Breast epithelium (tissue), 4 donors: Measurements from ENCODE around the gene QSER1. TPM values are rescaled to one million over a fixed set of nuclear protein-coding genes. Genes with fewer than 3 reads are reported as not detected.
"Not testable (repeated sequence)": the region's sequence is repeated elsewhere in the genome, so short reads cannot be mapped to it uniquely, and the experiment has no call there.

Experiments
- DNase-seq, 2 donors: peaks; one replicate each; pipeline ENCODE4 v3.0.0-alpha.2; 2019; ENCODE audit warnings: low spot score in 2 of 2
- H3K27ac ChIP-seq, 2 donors: fragments of 200-600 bp; sonication (generic) in 1 of 2; one replicate each; pipeline ENCODE4 v1.5.1; 2016 to 2019; ENCODE audit warnings: mild to moderate bottlenecking in 1 of 2
- H3K27me3 ChIP-seq, 2 donors: fragments of 200-600 bp; sonication (generic) in 1 of 2; one replicate each; pipeline versions ENCODE4 v1.5.1 to v1.6.0; 2017 to 2019; ENCODE audit warnings: control low read depth in 1 of 2, mild to moderate bottlenecking in 1 of 2
- H3K36me3 ChIP-seq: fragments of 200-600 bp; one replicate; pipeline ENCODE4 v1.5.1; 2019
- H3K4me1 ChIP-seq, 2 donors: fragments of 200-600 bp; sonication (generic); one replicate each; pipeline ENCODE4 v1.5.1; 2016 to 2019; ENCODE audit warnings: control low read depth in 1 of 2
- H3K4me3 ChIP-seq, 3 donors: fragments of 200-600 bp; sonication (generic); 1 replicate in 2 of 3; 2 replicates in 1 of 3; pipeline ENCODE4 v1.5.1; 2016 to 2019; ENCODE audit warnings: mild to moderate bottlenecking in 3 of 3, moderate library complexity in 2 of 3
- H3K9me3 ChIP-seq, 2 donors: fragments of 200-600 bp; sonication (generic) in 1 of 2; one replicate each; pipeline ENCODE4 v1.5.1; 2016 to 2019; ENCODE audit warnings: control low read depth in 1 of 2
- CTCF ChIP-seq, 3 donors: fragments of 450-650 bp; IDR thresholded peaks; one replicate each; pipeline ENCODE4 v1.5.1; 2016 to 2017; ENCODE audit warnings: antibody characterized with exemption in 3 of 3, mild to moderate bottlenecking in 3 of 3, moderate library complexity in 3 of 3
- POLR2A ChIP-seq: fragments of 450-650 bp; IDR thresholded peaks from one replicate; pipeline ENCODE4 v1.6.1; 2016; ENCODE audit warnings: antibody characterized with exemption, mild to moderate bottlenecking, moderate library complexity
- POLR2AphosphoS5 ChIP-seq, 3 donors: sonication (generic); formaldehyde crosslinking; IDR thresholded peaks; one replicate each; pipeline ENCODE4 v1.6.1; 2017; ENCODE audit warnings: antibody characterized with exemption in 3 of 3
- intact Hi-C: fragments of 100-400 bp; cut with DNase I; formaldehyde crosslinking; loops from one replicate; pipeline ENCODE4 v1.15.1; 2023; ENCODE audit warnings: low total_unique reads
- total RNA-seq, 3 donors: library from RNA; depleted of rRNA; stranded (reverse); fragments of >200 nt; gene quantifications; one replicate each; pipeline ENCODE4 v1.1.0, GENCODE V29; 2016

QSER1 gene
- total RNA-seq, 3 donors from 2014 or later: 34.4 to 55.3 (median 40.6) TPM

- Histone ChIP-seq H3K9me3 (no peaks in the 10 kb centered on the region), H3K27me3 (no peaks in the 10 kb centered on the region), H3K4me3 (no peak overlapping the region), H3K27ac (no peak overlapping the region), H3K4me1 (no peaks in the 10 kb centered on the region), H3K36me3 (no peaks in the 10 kb centered on the region)
- TF ChIP-seq CTCF (IDR thresholded peaks at IDR 0.05) (no peak), POLR2AphosphoS5 (IDR thresholded peaks at IDR 0.05) (no peak), POLR2A (no peak)
- intact Hi-C loops: no loop called here
- no peak for DNase-seq
Measured at GRCh38 chr11:32884770-32885384, 7.7 kb upstream of the QSER1 start.

DNA sequence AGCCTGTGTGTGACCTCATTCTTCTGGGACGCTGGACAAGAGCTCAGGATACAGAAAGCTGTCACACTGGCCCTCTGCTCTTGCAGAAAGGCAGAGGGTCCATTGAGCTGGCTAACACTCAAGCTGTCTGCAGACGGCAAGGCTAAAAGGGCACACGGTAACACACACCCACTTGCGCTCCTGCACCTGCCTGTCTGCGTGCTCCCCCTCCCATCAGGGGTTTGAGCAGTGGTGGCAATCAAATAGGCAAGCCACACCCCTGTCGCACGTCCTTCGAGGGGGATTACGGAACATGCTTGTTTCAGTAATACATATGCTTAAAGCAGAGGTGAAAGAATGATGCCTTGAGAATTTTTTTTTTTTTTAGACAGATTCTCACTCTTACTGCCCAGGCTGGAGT is 7.1 kb upstream of the QSER1 start:
- no peaks in the 10 kb centered on the region for H3K27me3 ChIP-seq
- TF ChIP-seq POLR2A: no peak
- TF ChIP-seq POLR2AphosphoS5 (IDR thresholded peaks at IDR 0.05): no peak
- TF ChIP-seq CTCF (IDR thresholded peaks at IDR 0.05): no peak
- no peaks in the 10 kb centered on the region for H3K4me1 ChIP-seq
- H3K27ac ChIP-seq: no peak overlapping the region
- H3K36me3 ChIP-seq: no peaks in the 10 kb centered on the region
- no peak for DNase-seq
- H3K9me3 ChIP-seq: no peaks in the 10 kb centered on the region
- intact Hi-C loops: no loop called here
- no peak overlapping the region for H3K4me3 ChIP-seq

DNA sequence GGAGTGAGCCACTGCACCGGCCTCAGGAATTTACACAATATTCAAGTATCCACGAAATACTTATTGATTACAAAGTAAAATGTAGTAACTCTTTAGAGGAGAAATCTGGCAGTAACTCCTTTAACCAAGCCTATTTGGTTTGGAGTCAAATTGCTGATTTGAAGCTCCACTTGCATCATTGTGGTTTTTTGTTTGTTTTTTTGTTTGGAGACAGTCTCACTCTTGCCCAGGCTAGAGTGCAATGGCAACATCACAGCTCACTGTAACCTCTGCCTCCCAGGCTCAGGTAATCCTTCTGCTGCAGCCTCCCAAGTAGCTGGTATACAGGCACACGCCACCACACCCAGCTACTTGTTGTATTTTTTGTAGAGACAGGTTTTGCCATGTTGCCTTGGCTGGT is 6.4 kb upstream of the QSER1 start:
- no peak for TF ChIP-seq POLR2AphosphoS5 (IDR thresholded peaks at IDR 0.05)
- TF ChIP-seq CTCF (IDR thresholded peaks at IDR 0.05): no peak
- TF ChIP-seq POLR2A: no peak

GRCh38 chr11:32887707-32888383 is 4.8 kb upstream of the QSER1 start:
- H3K4me3 ChIP-seq, H3K27me3 ChIP-seq, DNase-seq, intact Hi-C loops, H3K4me1 ChIP-seq, H3K9me3 ChIP-seq, H3K27ac ChIP-seq, H3K36me3 ChIP-seq: not testable (repeated sequence)

More for the DNA sequence above, 6.4 kb upstream of the QSER1 start:
- DNase-seq: no peak
- intact Hi-C loops: no loop called here
- no peaks in the 10 kb centered on the region for H3K9me3 ChIP-seq
- no peaks in the 10 kb centered on the region for H3K4me1 ChIP-seq
- H3K27ac ChIP-seq: no peak overlapping the region
- H3K27me3 ChIP-seq: no peaks in the 10 kb centered on the region
- no peak overlapping the region for H3K4me3 ChIP-seq
- no peaks in the 10 kb centered on the region for H3K36me3 ChIP-seq

- DNase-seq, intact Hi-C loops, H3K36me3 ChIP-seq, H3K4me1 ChIP-seq, H3K27ac ChIP-seq, H3K9me3 ChIP-seq, H3K4me3 ChIP-seq, H3K27me3 ChIP-seq: not testable (repeated sequence)
Measured at GRCh38 chr11:32888384-32888710, 4.3 kb upstream of the QSER1 start.

DNA sequence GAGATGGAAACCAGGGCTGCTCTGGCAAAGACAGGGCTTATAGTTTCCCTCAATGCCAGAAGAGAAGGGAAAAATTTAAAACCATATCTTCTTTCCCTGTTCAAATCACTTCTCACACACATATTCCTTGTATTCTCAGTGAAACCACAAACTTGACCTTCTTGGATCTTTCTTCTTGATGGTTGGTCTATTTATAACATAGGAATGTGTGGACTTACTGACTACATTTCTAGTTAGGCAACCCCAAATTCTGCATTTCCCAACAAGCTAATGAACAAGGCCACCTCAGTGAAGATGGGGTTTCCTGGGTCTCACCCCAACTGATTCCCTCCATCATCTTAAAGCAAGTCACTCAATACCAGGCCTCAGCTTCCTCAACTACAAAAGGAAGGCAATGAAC is 3.8 kb upstream of the QSER1 start:
- Histone ChIP-seq H3K27me3 (no peaks in the 10 kb centered on the region), H3K4me3 (no peak overlapping the region), H3K27ac (no peak overlapping the region), H3K4me1 (no peaks in the 10 kb centered on the region), H3K36me3 (no peaks in the 10 kb centered on the region), H3K9me3 (no peaks in the 10 kb centered on the region)
- TF ChIP-seq CTCF (IDR thresholded peaks at IDR 0.05): no peak
- TF ChIP-seq POLR2A: no peak
- TF ChIP-seq POLR2AphosphoS5 (IDR thresholded peaks at IDR 0.05): no peak
- DNase-seq: no peak
- intact Hi-C loops: no loop called here
